Effector CD4-positive, alpha-beta T cell (primary cell): Measurements from ENCODE around the gene SLC26A4.

Experiments used
- DNase-seq: peaks from one replicate; pipeline ENCODE4 v3.0.0-alpha.2; 2020

SLC26A4 gene

DNA sequence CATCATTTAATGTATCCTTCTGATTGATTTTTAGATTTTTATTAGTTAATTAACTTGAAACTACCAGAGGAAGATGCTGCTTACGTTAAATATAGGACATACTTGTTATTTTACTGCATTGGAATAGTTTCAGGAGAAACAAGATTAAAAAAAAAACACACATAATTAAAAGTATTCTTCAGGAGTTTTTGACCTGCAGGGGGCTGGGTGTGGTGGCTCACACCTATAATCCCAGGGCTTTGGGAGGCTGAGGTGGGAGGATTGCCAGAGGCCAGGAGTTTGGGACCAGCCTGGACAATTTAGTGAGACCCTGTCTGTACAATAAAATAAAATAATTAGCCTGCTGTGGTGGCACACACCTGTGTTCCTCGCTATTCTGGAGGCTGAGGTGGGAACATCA lies 94.0 kb downstream of the SLC26A4 start:
- DNase-seq, result no peak

DNA sequence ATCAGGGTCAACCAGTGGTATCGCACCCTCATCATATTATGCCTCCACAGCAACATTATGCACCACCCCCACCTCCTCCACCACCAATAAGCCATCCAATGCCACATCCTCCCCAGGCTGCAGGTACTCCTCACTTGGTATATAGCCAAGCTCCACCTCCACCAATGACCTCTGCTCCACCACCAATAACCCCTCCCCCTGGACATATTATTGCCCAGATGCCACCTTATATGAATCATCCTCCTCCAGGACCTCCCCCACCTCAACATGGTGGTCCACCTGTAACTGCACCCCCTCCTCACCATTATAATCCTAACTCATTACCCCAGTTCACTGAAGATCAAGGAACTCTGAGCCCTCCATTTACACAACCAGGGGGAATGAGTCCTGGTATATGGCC lies 98.0 kb downstream of the SLC26A4 start:
- no peak for DNase-seq

DNA sequence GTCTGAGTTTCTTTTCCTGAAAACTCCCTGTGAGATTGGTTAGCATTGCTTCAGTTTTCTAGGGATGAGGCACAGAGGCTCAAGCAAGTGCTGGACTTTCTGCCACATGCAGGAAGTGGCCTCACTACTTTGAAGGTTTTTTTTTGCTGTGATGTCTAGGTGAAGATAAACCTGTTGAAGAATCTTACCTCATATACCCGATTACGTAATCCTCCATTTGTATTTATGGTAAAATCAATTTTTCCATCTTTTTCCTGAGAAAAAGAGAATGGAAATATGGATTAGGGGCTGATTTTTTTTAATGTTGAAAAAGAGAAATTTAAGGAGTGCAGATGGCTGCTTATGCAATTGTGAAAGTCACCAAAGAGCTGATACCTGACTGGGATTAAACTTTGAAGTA lies 106.8 kb downstream of the SLC26A4 start:
- DNase-seq, result no peak
